Progenitor cell of endocrine pancreas (in vitro differentiated cells): ENCODE results near the gene COPB2. TPM values are rescaled to one million over a fixed set of nuclear protein-coding genes. Genes with fewer than 3 reads are reported as not detected.

Experiments
- DNase-seq: peaks from one replicate; pipeline ENCODE4 v3.0.0; 2021; ENCODE audit warnings: low spot score; ENCODE audit not compliant: unreplicated experiment
- H3K27ac Mint-ChIP-seq: 2 replicates; pipeline ENCODE4 v1.8.0; 2021; ENCODE audit warnings: mild to moderate bottlenecking, moderate library complexity, mixed read lengths
- H3K27me3 Mint-ChIP-seq: 2 replicates; pipeline ENCODE4 v1.8.0; 2021; ENCODE audit warnings: mixed read lengths
- H3K36me3 Mint-ChIP-seq: 2 replicates; pipeline ENCODE4 v1.8.0; 2022; ENCODE audit warnings: mixed read lengths; ENCODE audit not compliant: insufficient read depth
- H3K4me1 Mint-ChIP-seq: 2 replicates; pipeline ENCODE4 v1.8.0; 2021; ENCODE audit warnings: low read depth, mixed read lengths
- H3K4me3 Mint-ChIP-seq: 2 replicates; pipeline ENCODE4 v1.8.0; 2021; ENCODE audit warnings: low read depth, mild to moderate bottlenecking, moderate library complexity, mixed read lengths
- H3K9me3 Mint-ChIP-seq: 2 replicates; pipeline ENCODE4 v1.8.0; 2021; ENCODE audit warnings: low read depth, mixed read lengths
- total RNA-seq: library from RNA; stranded (reverse); gene quantifications from 2 replicates; pipeline ENCODE4 v1.2.1, GENCODE V29; 2021
- TF ChIP-seq, protein P1 (sequence below): fragments of 200-600 bp; sonication (generic); IDR thresholded peaks from one replicate; pipeline ENCODE4 v1.5.0; 2021; ENCODE audit warnings: antibody characterized with exemption, mild to moderate bottlenecking; ENCODE audit not compliant: unreplicated experiment

The COPB2 gene
- total RNA-seq, 1 donor from 2014 or later, result 113 TPM

GRCh38 chr3:139324456-139324855 lies 65.0 kb downstream of the COPB2 start:
- Mint-ChIP-seq H3K4me1 (peaks cover 9% of the 10 kb centered on the region), H3K27ac (no peak overlapping the region), H3K4me3 (no peak overlapping the region), H3K9me3 (no peaks in the 10 kb centered on the region), H3K27me3 (peaks cover 81% of the 10 kb centered on the region), H3K36me3 (no peaks in the 10 kb centered on the region)
- TF ChIP-seq, protein P1, sequence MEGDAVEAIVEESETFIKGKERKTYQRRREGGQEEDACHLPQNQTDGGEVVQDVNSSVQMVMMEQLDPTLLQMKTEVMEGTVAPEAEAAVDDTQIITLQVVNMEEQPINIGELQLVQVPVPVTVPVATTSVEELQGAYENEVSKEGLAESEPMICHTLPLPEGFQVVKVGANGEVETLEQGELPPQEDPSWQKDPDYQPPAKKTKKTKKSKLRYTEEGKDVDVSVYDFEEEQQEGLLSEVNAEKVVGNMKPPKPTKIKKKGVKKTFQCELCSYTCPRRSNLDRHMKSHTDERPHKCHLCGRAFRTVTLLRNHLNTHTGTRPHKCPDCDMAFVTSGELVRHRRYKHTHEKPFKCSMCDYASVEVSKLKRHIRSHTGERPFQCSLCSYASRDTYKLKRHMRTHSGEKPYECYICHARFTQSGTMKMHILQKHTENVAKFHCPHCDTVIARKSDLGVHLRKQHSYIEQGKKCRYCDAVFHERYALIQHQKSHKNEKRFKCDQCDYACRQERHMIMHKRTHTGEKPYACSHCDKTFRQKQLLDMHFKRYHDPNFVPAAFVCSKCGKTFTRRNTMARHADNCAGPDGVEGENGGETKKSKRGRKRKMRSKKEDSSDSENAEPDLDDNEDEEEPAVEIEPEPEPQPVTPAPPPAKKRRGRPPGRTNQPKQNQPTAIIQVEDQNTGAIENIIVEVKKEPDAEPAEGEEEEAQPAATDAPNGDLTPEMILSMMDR, result no peak
- DNase-seq, result no peak

DNA sequence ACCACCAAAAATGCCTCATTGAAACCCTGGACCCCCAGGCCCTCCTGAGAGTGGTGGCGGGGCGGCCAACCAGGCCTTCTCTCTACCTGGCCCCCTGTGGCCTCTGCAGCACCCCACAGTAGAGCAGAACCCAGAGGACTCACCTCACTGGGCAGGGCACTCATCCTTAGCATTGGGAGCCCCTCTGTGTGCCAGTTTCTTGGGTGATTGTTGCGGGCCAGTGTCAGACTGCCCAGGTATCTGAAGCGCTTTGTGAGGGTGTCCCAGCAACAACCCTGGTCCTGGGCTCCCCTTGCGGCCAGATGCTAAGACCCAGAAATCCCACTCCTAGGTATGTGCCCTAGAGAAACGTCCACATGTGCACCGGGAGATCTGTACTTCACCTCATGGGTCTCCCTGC lies 66.3 kb downstream of the COPB2 start:
- Mint-ChIP-seq H3K27ac (no peak overlapping the region), H3K36me3 (no peaks in the 10 kb centered on the region), H3K27me3 (peaks cover 79% of the 10 kb centered on the region), H3K9me3 (no peaks in the 10 kb centered on the region), H3K4me3 (no peak overlapping the region), H3K4me1 (peaks cover 9% of the 10 kb centered on the region)
- TF ChIP-seq, protein P1, result no peak
- DNase-seq, result no peak

DNA sequence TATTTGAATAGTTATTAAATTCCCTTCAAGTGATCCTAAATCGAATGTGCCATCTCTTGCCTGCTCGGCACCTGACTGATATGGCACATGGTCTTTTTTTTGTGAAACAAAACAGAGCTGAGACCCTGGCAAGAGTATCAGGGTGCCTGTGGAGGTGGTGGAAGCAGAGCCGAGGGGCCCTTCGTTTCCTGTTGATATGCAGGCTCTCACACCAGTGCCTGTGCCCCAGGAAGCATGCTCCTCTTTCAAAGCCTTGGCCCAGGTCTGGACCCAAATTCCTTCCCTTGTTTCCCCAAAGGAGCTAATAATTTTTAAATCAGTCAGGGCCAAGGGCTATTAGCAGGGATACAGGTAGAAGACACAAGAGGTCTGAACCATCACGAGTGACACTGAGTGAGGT lies 67.1 kb downstream of the COPB2 start:
- H3K4me1 Mint-ChIP-seq, result peaks cover 9% of the 10 kb centered on the region
- H3K27me3 Mint-ChIP-seq, result peaks cover 79% of the 10 kb centered on the region
- H3K4me3 Mint-ChIP-seq, result no peak overlapping the region
- no peak overlapping the region for H3K27ac Mint-ChIP-seq
- no peak for DNase-seq
- H3K9me3 Mint-ChIP-seq, result no peaks in the 10 kb centered on the region
- H3K36me3 Mint-ChIP-seq, result no peaks in the 10 kb centered on the region
- TF ChIP-seq, protein P1, result no peak

- peaks cover 81% of the 10 kb centered on the region for H3K27me3 Mint-ChIP-seq
- no peaks in the 10 kb centered on the region for H3K9me3 Mint-ChIP-seq
- TF ChIP-seq, protein P1, result no peak
- no peak for DNase-seq
- H3K36me3 Mint-ChIP-seq, result no peaks in the 10 kb centered on the region
- H3K4me3 Mint-ChIP-seq, result no peak overlapping the region
- peaks cover 9% of the 10 kb centered on the region for H3K4me1 Mint-ChIP-seq
- H3K27ac Mint-ChIP-seq, result no peak overlapping the region
These were observed 68.7 kb downstream of the COPB2 start for GRCh38 chr3:139320551-139321309.

DNA sequence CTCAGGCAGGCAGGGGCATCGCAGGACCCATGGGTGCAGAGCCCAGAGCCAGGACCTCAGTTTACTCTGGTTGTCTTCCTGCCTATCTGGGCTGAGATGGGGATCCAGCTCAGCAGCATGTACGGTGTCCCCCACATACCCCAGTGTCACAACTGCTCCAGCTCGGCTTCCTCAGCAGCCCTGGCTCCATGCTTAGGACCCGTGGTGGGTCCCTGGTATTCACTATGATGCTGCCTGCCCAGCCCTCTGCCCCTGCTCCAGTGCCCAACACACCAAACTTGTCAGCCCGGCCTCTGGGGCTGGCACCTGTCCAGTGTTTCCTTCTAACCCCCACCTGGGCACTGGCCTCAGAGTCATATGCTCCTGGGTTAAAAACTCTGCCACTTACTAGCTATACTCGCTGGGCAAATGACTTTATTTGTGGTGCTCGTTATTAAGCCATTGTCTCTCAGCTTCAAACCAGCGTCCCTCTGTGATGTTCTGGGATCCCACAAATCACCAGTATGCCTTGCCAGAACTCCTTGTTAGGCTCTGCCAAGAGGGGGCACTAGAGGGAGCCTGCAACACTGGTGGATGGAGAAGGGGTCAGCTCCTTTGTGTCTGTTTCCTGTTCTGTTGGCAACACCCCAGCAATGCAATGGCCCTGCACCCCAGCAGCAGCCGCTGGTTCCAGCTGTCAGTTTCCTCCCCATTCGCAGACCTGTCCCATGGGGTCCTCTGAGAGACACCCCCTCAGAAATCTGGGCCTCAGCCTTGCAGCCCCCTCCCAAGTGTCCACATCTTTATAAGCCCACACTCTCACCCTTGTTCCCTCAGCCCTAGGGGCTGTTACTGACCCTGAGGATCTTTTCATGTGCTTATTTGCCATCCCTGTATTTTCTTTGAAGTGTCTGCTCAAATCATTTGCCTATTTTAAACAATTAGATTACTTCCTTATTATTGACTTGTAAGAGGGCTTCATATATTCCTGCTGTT lies 69.7 kb downstream of the COPB2 start:
- TF ChIP-seq, protein P1, result peak; percentile 51
- Mint-ChIP-seq H3K4me3 (no peak overlapping the region), H3K27ac (no peak overlapping the region), H3K27me3 (peaks cover 83% of the 10 kb centered on the region), H3K4me1 (peaks cover 9% of the 10 kb centered on the region), H3K36me3 (no peaks in the 10 kb centered on the region), H3K9me3 (no peaks in the 10 kb centered on the region)
- DNase-seq, result no peak
